ENCODE measurements around the gene SLC6A2. TPM values are rescaled to one million over a fixed set of nuclear protein-coding genes. Genes with fewer than 3 reads are reported as not detected.
"Not testable (repeated sequence)": the region's sequence is repeated elsewhere in the genome, so short reads cannot be mapped to it uniquely, and the experiment has no call there.

The SLC6A2 gene
- total RNA-seq, 4 donors from 2014 or later, result not detected

GRCh38 chr16:55737318-55737717, 81.5 kb downstream of the SLC6A2 start:
- 61 to 65% methylated on average over 3 of the region's 3 CpGs for WGBS, 2 donors
- Histone ChIP-seq H3K4me1 (no peaks in the 10 kb centered on the region), H3K9me3 (no peaks in the 10 kb centered on the region), H3K4me3 (replicated peaks in 1 of 3) (no peak overlapping the region), H3K27me3 (no peaks in the 10 kb centered on the region), H3K36me3 (no peaks in the 10 kb centered on the region), H3K27ac (no peak overlapping the region)
- TF ChIP-seq POLR2A (IDR thresholded peaks at IDR 0.05), result no peak
- TF ChIP-seq, protein P1, sequence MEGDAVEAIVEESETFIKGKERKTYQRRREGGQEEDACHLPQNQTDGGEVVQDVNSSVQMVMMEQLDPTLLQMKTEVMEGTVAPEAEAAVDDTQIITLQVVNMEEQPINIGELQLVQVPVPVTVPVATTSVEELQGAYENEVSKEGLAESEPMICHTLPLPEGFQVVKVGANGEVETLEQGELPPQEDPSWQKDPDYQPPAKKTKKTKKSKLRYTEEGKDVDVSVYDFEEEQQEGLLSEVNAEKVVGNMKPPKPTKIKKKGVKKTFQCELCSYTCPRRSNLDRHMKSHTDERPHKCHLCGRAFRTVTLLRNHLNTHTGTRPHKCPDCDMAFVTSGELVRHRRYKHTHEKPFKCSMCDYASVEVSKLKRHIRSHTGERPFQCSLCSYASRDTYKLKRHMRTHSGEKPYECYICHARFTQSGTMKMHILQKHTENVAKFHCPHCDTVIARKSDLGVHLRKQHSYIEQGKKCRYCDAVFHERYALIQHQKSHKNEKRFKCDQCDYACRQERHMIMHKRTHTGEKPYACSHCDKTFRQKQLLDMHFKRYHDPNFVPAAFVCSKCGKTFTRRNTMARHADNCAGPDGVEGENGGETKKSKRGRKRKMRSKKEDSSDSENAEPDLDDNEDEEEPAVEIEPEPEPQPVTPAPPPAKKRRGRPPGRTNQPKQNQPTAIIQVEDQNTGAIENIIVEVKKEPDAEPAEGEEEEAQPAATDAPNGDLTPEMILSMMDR (IDR thresholded peaks at IDR 0.05), result no peak
- intact Hi-C loops (cut with DNase I), result no loop called here
- no peak for DNase-seq

DNA sequence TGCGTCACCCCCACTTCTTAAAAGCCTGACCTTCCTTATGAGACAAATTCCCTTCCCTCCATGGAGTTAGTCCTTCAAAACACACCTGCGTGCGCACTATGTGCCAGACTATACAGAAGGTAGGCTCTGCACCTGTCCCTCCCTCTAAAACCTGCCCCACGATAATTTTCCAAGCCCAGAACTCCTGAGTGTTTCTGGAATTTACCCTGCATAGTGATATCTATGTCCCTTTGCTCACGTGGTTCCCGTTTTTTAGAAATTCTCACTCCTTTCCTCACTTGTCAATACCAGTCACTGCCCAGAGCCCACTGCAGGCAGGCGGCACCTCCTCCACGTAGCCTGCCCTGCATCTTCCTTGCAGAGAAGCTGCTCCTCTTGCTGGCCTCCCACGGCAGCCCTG, 82.2 kb downstream of the SLC6A2 start:
- Histone ChIP-seq H3K4me1 (no peaks in the 10 kb centered on the region), H3K27ac (no peak overlapping the region), H3K27me3 (no peaks in the 10 kb centered on the region), H3K9me3 (no peaks in the 10 kb centered on the region), H3K4me3 (replicated peaks in 1 of 3) (no peak overlapping the region), H3K36me3 (no peaks in the 10 kb centered on the region)
- intact Hi-C loops (cut with DNase I), result no loop called here
- TF ChIP-seq, protein P1 (IDR thresholded peaks at IDR 0.05), result no peak
- no peak for TF ChIP-seq POLR2A (IDR thresholded peaks at IDR 0.05)
- DNase-seq, result no peak
- WGBS, 2 donors, result 85 to 90% methylated on average over 9 of the region's 9 CpGs

- Histone ChIP-seq H3K9me3 (no peaks in the 10 kb centered on the region), H3K27me3 (no peaks in the 10 kb centered on the region), H3K27ac (no peak overlapping the region), H3K36me3 (no peaks in the 10 kb centered on the region), H3K4me1 (no peaks in the 10 kb centered on the region), H3K4me3 (replicated peaks in 1 of 3) (no peak overlapping the region)
- TF ChIP-seq, protein P1 (IDR thresholded peaks at IDR 0.05), result no peak
- TF ChIP-seq POLR2A (IDR thresholded peaks at IDR 0.05), result no peak
- intact Hi-C loops (cut with DNase I), result no loop called here
- DNase-seq, result no peak
- WGBS, 2 donors, result 75 to 78% methylated on average over 4 of the region's 4 CpGs
These were observed 90.3 kb downstream of the SLC6A2 start for GRCh38 chr16:55746081-55746480.

- H3K36me3 ChIP-seq, result no peaks in the 10 kb centered on the region
- H3K4me1 ChIP-seq, result no peaks in the 10 kb centered on the region
- intact Hi-C loops (cut with DNase I), result no loop called here
- no peak overlapping the region for H3K27ac ChIP-seq
- DNase-seq, result no peak
- no peaks in the 10 kb centered on the region for H3K27me3 ChIP-seq
- 73 to 82% methylated on average over 4 of the region's 4 CpGs for WGBS, 2 donors
- TF ChIP-seq, protein P1 (IDR thresholded peaks at IDR 0.05), result no peak
- TF ChIP-seq POLR2A (IDR thresholded peaks at IDR 0.05), result no peak
- no peak overlapping the region for H3K4me3 ChIP-seq (replicated peaks in 1 of 3)
- H3K9me3 ChIP-seq, result no peaks in the 10 kb centered on the region
These were observed 92.0 kb downstream of the SLC6A2 start for GRCh38 chr16:55747785-55748184.

- H3K4me3 ChIP-seq (replicated peaks in 1 of 3); H3K4me1 ChIP-seq; intact Hi-C loops (cut with DNase I); DNase-seq; H3K9me3 ChIP-seq; H3K27me3 ChIP-seq; H3K36me3 ChIP-seq; H3K27ac ChIP-seq: not testable (repeated sequence)
- 60 to 76% methylated on average over 5 of the region's 5 CpGs for WGBS, 2 donors
These were observed 96.8 kb downstream of the SLC6A2 start for GRCh38 chr16:55752465-55753144.

- H3K27me3 ChIP-seq; DNase-seq; intact Hi-C loops (cut with DNase I); H3K36me3 ChIP-seq; H3K4me3 ChIP-seq (replicated peaks in 1 of 3); H3K9me3 ChIP-seq; H3K27ac ChIP-seq; H3K4me1 ChIP-seq: not testable (repeated sequence)
- WGBS, 2 donors, result 74 to 78% methylated on average over 4 of the region's 4 CpGs
These were observed 97.4 kb downstream of the SLC6A2 start for GRCh38 chr16:55753145-55753631.

Other genes with a start within 250 kb of the SLC6A2 start
- gene MMP2, start 176.8 kb upstream of the SLC6A2 start, total RNA-seq, result 100 to 1,000 TPM in 3 of 4 donors, 10 to 100 TPM in 1; 94.9 to 286 (median 216) TPM
- gene LPCAT2, start 146.9 kb upstream of the SLC6A2 start, total RNA-seq, result 100 to 1,000 TPM; 115 to 274 (median 214) TPM
- 10 to 100 TPM in 1 of 4 donors, 1 to 10 TPM in 3; 6.9 to 10.6 (median 8.3) TPM for gene CAPNS2, start 89.3 kb upstream of the SLC6A2 start, total RNA-seq
- 10 to 100 TPM in 1 of 4 donors, 1 to 10 TPM in 3; 2.6 to 10.8 (median 5.1) TPM for gene CES1, start 177.1 kb downstream of the SLC6A2 start, total RNA-seq
- gene CES5A, start 219.4 kb downstream of the SLC6A2 start, total RNA-seq, result not detected

Measured in thyroid gland (tissue), 4 donors.